Keratinocyte (primary cell): ENCODE data around the gene MEIG1.
"Not testable (repeated sequence)": the region's sequence is repeated elsewhere in the genome, so short reads cannot be mapped to it uniquely, and the experiment has no call there.

ENCODE experiments used
- CTCF ChIP-seq, 3 experiments: IDR thresholded peaks in 1 of 3; conservative IDR thresholded peaks in 1 of 3; optimal IDR thresholded peaks in 1 of 3; 2 replicates in 2 of 3; 3 replicates in 1 of 3; pipeline versions ENCODE3 to v1.5.1; 2011; ENCODE audit warnings: low read length in 3 of 3, mild to moderate bottlenecking in 3 of 3, moderate library complexity in 2 of 3, control low read depth in 1 of 3, inconsistent platforms in 1 of 3; ENCODE audit not compliant: insufficient read depth in 2 of 3; ENCODE audit errors: extremely low read depth in 1 of 3
- EZH2 ChIP-seq: IDR thresholded peaks from one replicate; pipeline ENCODE4 v1.6.1; 2012; ENCODE audit warnings: inconsistent platforms, mild to moderate bottlenecking, low read length, moderate library complexity

GRCh38 chr10:14974153-14974998, 15.2 kb downstream of the MEIG1 start:
- not testable (repeated sequence) for TF ChIP-seq CTCF (optimal IDR thresholded peaks at IDR 0.05 in 1 of 3, IDR thresholded peaks at IDR 0.05 in 1 of 3, conservative IDR thresholded peaks at IDR 0.05 in 1 of 3; ENCODE audit: extremely low read depth in 1 of 3, insufficient read depth in 2 of 3, low read length in 3 of 3); EZH2
